SKM-1 treated with dmso at 0.1 percent for 144 hours (cell line): ENCODE measurements around the gene TIGAR.

Experiments
- DNase-seq: peaks from one replicate; lab custom pipeline; 2025; ENCODE audit not compliant: unreplicated experiment; lab: John Stamatoyannopoulos, UW

The TIGAR gene

GRCh38 chr12:4282103-4282891 is 38.7 kb upstream of the TIGAR start:
- DNase-seq: no peak

DNA sequence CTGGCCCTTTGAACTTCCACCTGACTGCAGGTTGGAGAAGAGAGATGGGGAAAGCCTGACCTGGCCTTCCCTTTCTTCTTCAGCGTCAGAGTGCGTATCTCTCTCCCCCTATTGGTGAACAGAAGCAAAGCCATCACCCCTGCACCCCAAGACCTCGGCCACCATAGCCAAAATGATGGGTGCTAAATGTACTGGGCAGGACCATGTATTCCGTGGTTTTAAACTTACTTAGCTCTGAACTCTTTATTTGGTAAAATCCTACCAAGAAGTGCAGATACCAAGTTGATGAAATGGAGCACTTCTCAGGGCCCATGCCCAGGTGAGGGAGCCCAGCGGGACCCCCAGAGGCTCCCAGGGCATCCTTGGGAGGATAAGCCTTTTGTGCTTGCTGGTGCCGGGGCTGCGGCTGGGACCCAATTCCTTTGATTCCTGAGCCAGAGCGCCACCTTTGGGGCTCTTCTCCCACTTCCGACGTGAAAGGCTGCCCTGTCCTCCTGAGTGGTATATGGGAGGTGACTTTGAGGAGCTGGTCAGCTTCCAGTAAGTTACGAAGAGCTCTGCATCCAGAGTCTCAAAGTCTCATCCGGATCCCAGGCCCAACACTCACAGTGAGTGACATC is 38.0 kb upstream of the TIGAR start:
- DNase-seq: no peak

DNA sequence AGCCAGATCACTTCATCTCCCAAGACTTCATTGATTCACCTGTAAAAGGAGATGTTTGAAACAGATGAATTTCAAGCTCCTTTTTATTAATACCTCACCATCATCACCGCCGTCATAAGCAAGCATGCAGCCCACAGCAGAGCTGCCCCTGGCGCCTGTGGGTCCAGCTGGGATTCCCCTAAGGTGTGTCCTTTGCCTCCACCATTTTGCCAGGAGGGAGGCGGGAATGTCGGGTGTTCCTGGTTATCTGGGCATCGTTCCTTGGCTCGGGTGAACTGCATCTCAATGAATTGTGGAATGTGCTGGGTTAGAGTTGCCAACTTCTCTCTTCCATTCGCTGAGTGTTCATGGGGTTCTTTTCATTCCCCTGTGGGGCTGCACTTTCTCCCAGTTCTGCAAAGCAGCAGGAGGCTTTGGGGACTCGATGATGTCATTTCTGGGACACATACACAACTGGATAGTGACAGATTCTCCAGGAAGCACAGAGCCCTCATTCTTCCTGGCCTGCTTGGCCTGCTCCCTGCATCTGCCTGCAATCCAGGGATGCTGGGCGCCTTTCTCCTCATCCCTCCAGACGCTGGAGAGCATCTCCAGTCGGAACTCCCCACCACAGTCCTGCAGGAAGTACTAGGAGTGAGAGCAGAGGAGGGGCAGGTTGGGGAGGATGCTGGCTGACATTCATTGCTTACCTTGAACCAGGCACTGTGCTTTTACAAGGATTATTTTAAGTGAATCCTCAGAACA is 37.3 kb upstream of the TIGAR start:
- no peak for DNase-seq

DNA sequence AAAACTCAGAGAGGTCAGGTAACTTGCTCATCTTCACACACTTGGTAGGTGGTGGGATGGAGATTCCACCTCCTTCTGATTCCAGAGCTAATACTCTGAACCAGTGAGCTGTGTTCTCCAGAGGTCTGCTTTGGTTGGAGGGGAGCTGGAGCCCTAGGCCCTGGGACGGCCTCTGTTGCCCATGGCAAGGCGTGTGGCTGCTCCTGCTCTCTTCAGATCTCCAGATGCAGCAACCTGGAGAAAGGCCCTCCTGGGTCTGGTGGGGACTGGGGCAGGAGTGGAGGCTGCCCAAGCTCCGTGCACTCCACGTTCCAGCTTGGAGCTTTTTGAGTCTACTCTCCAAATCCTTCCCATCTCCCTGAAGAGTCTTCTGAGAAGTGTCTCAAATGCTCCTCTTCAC is 36.7 kb upstream of the TIGAR start:
- no peak for DNase-seq

DNA sequence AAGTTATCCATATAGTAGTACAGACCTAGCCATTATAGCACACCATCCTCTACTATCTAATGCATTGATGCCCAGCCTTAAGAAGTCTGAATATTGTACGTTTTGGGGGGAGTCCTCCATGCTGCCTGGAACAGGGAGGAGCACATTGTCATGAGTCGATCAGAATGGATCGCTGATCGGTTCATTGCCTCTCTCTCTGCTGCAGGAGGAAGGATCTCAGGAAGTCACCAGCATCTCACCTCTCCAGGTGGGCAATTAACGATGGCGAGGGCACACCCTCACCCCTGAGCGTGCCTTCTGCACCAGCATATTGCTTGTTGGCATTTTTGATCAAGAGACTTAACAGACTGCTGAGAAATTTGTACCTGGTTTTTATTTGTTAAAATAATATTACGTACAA is 35.9 kb upstream of the TIGAR start:
- DNase-seq: no peak

DNA sequence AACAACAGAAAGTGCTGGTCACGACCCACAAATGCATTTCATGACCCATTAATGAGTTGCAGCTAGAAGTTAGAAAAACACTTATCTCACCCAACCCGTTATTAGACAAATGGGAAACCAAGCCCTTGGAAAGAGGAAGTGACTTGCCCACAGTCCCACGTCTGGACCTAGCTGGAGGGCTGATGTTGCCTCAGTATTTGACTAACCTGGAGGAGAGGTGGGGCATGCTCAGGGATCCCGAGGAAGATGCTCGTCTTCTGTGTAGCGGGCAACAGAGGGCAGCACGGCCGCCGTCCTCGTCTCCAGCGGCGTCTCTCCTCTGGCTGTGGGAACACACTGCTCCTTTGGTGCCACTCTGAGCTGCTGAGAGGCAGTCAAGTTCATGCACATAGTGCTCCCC is 34.8 kb upstream of the TIGAR start:
- no peak for DNase-seq

GRCh38 chr12:4286771-4287317 is 34.2 kb upstream of the TIGAR start:
- no peak for DNase-seq

- DNase-seq: no peak
Observed at GRCh38 chr12:4287325-4288211, 33.4 kb upstream of the TIGAR start.

DNA sequence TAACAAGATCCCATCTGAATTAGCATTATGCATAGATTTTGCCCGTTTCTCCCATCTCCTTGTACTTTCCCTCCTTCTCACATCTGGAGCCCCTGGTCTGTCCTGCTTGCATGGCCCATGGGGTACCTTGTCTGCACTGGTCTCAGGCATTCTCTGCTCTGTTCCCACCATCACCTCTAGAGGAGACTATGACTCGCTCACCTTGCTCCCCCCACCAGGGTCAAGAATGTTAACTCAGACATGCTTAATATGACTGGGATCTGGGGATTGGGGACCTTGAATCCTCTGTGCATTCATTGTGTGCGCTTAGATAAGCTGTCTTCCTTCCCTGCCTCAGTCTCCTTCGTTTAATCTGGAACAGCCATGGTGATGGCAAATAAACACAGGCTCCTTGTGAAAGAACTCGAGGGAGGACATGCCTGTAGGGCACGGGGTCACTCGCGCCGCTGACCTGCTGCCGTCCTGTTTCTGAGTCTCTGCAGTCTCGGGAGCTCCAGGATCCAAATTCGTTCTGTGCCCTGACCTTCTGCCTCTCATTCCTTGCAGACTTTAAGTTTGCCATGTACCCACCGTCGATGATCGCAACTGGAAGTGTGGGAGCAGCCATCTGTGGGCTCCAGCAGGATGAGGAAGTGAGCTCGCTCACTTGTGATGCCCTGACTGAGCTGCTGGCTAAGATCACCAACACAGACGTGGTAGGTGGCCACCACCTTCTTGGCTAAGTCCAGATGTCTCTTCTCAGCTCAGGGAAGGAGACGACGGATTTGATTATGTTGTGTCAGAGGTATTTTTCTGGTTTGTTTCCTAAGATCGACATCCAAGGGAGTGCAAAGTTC is 32.5 kb upstream of the TIGAR start:
- no peak for DNase-seq

DNA sequence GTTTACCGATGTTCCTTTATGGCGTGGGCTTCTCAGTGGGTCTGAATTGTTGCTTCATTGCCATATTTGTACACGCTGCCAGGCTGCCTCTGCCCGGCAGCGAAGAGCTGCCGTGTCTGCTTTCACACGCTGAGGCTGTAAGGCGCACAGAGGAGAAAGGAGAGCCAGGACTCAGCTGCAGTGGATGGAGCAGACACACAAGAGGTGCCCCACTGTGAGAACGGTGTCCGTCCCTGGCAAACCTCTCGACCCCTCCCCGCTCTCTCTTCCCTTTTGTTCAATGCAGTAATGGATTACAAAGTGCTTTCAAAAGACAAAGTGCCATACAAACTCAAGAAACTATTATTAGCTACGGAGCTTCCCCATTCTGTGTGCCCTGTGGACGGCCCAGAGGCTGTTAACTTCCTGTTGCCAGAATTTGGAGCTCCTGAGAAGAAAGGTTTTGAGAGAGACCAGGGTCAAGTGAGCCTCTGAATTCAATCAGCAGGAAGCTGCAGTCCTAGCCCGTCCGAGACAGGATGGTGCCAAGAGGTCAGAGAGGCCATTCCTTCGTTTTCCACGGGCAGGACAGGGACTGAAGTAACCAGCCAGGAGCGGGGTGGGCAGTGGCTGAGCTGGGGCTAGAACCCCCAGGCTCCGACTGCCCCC is 31.7 kb upstream of the TIGAR start:
- peak; percentile 74 for DNase-seq

DNA sequence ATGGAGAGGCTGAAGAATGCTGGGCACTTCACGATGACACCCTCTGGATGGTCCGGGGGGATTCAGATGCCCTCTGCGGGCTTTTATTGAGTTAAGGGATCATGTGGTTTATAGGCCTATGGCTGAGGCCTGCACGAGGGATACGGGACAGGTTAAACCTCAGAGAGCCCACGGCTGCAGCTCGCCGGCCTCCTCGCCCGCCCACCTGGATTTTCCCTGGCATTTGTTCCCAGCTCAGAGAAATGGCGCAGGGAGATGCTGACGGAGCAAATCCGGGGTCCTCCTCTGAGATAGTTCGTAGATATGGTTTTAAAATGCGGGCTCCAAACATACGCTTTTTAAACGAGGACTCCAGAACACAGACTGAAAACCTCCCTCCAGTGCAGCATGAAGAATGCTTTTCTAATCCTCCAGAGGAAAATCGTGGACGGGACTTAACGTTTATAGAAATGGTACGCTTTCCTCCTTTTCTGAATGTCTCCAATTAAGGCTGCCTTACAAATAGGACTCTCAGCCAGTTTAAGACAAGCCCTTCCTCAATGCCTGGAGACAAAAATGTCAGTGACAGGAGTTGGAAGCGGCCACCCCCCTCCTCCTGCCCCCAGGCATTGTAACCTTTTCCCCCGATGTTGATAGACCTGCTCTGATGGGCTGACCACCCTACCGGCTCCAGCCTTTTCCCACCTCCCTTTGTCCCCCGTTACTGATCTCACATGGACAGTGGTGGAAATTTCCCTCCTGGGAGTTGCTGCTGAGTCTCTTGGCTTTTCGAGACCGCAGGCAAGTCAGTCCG is 30.8 kb upstream of the TIGAR start:
- DNase-seq: no peak

GRCh38 chr12:4292341-4293073 is 28.5 kb upstream of the TIGAR start:
- DNase-seq: no peak

GRCh38 chr12:4293299-4293965 is 27.6 kb upstream of the TIGAR start:
- DNase-seq: no peak

DNA sequence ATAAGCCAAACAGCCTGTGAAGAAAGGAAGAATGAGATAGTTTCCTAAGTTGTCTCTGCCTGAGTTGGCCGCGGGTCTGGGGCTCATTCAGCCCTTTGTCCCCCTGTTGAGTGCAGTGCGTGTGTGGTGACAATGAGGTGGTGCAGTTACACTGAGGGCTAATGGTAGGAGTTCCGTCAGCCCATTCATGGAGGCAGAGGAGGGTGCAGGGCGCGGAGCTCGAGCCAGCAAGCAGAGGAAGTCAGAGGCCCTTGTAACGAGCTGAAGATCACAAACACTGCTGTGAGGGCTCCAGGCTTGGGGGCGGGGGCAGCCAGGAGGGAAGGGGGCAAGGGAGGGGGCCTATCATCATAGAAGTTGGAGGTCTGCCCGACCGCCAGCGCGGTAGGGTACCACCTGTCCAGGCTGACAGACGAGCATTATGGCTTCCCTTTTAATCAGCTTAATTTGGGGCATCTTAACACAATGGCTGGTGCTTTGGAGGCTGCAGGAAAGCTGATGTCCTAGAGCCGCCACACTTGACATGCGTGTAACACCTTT is 27.0 kb upstream of the TIGAR start:
- DNase-seq: no peak

- no peak for DNase-seq
Observed at GRCh38 chr12:4296751-4297150, 24.3 kb upstream of the TIGAR start.

- DNase-seq: no peak
Observed at GRCh38 chr12:4297617-4298016, 23.4 kb upstream of the TIGAR start.

DNA sequence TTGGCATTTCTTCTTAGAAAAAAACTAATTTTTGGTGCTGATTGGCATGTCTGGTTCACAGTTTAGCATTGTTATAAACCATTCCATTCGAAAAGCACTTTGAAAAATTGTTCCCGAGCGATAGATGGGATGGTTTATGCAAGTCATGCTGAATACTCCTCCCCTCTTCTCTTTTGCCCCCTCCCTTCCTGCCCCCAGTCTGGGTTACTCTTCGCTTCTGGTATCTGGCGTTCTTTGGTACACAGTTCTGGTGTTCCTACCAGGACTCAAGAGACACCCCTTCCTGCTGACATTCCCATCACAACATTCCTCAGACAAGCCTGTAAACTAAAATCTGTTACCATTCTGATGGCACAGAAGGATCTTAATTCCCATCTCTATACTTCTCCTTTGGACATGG is 20.1 kb upstream of the TIGAR start:
- no peak for DNase-seq
